GM13976 (cell line): ENCODE data around the gene DGKD.

Source experiments
- DNase-seq: peaks from one replicate; pipeline ENCODE4 v3.0.0; 2012; ENCODE audit warnings: low spot score
- CTCF ChIP-seq: IDR thresholded peaks from 2 replicates; pipeline ENCODE4 v1.5.1; 2012; ENCODE audit warnings: borderline replicate concordance, mild to moderate bottlenecking; ENCODE audit not compliant: insufficient read depth; ENCODE audit errors: extremely low read depth, missing control alignments, control extremely low read depth
- in situ Hi-C: fragments of 300-500 bp; cut with MboI; formaldehyde crosslinking; loops from one replicate; pipeline ENCODE4 v1.12.0; 2022; ENCODE audit warnings: low sequenced_read_pairs, mixed read lengths, inconsistent platforms; ENCODE audit not compliant: unreplicated experiment

The DGKD gene

GRCh38 chr2:233448575-233448974, 94.3 kb downstream of the DGKD start:
- DNase-seq: no peak
- no peak for TF ChIP-seq CTCF
- in situ Hi-C loops: no loop called here

- in situ Hi-C loops: no loop called here
- peak; percentile 63 for DNase-seq
Observed at GRCh38 chr2:233449081-233449901, 95.0 kb downstream of the DGKD start.

DNA sequence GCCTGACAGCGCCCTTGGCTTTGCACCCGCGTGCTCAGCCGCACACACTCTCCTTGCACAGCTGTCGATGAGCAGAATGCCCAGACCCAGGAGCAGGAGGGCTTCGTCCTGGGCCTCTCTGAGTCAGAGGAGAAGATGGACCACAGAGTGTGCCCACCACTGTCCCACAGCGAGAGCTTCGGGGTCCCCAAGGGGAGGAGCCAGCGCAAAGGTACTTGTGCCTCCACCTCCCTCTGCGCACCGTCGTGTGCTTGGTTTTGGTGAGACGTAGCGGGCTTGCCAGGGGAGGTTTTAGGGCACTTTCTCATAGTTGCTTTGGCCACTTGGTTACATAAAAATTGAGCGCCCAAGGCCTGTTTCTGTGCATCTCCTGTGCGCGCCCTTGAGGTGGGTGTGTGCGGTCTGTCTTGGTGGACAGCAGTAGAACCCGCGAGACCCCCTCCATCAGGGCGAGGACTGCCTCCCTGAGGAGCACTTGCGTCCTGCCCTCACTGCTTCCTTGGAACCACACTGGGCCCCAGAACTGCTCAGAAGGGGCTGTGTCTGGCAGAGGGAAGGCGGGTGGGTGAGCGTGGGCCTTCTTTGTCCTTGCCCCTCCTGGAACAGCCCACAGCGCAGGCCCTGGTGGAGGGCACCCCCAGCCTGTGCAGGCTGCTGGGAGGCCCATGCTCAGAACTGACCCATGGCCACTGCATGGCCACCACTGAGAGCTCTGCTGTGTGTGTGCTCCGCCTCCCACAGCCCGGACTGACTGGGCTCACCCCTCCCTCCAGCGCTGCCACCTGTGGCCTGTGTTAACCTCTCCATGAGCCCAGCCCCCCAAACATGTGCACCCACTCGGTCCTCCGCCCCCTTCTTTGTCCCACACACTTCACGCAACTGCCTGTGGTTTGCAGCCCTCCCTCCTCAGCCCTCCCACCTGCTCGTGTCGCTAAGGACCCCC, 95.9 kb downstream of the DGKD start:
- TF ChIP-seq CTCF: no peak
- no peak for DNase-seq
- in situ Hi-C loops: loop anchor here (25.0 kb wide), 1 partner anchor 262 kb away; the partner anchor contains the start of genes UGT1A4 and UGT1A5

More at GRCh38 chr2:233449081-233449901, 95.0 kb downstream of the DGKD start:
- TF ChIP-seq CTCF: no peak

DNA sequence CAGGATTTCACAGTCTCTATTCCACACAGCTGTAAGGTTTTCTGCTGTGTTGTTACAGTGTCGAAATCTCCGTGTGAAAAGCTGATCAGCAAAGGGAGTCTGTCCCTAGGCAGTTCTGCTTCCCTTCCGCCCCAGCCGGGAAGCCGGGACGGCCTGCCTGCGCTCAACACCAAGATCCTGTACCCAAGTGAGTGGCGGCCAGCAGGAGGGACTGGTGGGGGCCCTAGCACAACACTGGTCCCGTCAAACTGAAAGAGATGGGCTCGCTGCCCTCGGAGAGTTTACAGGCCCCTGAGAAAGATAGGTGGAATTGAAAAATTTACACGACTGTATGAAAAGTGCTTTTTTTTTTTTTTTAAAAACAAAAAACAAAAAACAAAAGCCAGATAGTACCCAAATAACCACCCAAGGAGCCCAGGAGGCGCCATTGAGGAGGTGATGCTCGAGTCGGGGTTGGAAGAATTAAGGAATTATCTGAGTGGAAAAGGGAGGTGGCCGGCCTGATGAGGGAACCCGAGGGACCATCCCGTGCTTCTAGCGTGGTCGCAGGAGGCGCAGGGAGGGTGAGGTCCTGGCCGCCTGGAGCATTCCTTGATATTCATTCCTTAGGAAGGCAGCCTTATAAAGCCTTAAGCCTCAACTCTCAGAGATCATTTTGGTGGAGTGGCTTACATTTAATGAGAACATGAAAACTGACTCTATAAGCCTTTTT, 96.7 kb downstream of the DGKD start:
- TF ChIP-seq CTCF: no peak
- in situ Hi-C loops: loop anchor here (25.0 kb wide), 1 partner anchor 261 kb away; the partner anchor contains the start of genes UGT1A4 and UGT1A5
- no peak for DNase-seq

- TF ChIP-seq CTCF: no peak
- in situ Hi-C loops: loop anchor here (25.0 kb wide), 1 partner anchor 260 kb away; the partner anchor contains the start of genes UGT1A4 and UGT1A5
Observed at GRCh38 chr2:233451950-233452349, 97.7 kb downstream of the DGKD start.

More at GRCh38 chr2:233451950-233452349, 97.7 kb downstream of the DGKD start:
- DNase-seq: no peak
